Smooth muscle cell (in vitro differentiated cells): Measurements from ENCODE around the gene CNTRL. TPM values are rescaled to one million over a fixed set of nuclear protein-coding genes. Genes with fewer than 3 reads are reported as not detected.

Experiments
- DNase-seq: peaks from one replicate; lab custom pipeline; 2025; ENCODE audit not compliant: unreplicated experiment; lab: John Stamatoyannopoulos, UW
- H2AFZ ChIP-seq: fragments of 200-600 bp; sonication (generic); 2 replicates; pipeline ENCODE4 v1.6.0; 2016; ENCODE audit warnings: antibody characterized with exemption, low read depth, mild to moderate bottlenecking
- H3F3A ChIP-seq: fragments of 200-600 bp; sonication (generic); 2 replicates; pipeline ENCODE4 v1.6.0; 2017; ENCODE audit warnings: antibody characterized with exemption, low read depth
- H3K27ac ChIP-seq: fragments of 200-600 bp; sonication (generic); 2 replicates; pipeline ENCODE4 v1.5.1; 2016; ENCODE audit warnings: low read depth, mild to moderate bottlenecking
- H3K27me3 ChIP-seq: fragments of 200-600 bp; sonication (generic); 2 replicates; pipeline ENCODE4 v1.6.1; 2016; ENCODE audit warnings: low read depth, mild to moderate bottlenecking
- H3K36me3 ChIP-seq: fragments of 200-600 bp; sonication (generic); 2 replicates; pipeline ENCODE4 v1.5.1; 2016; ENCODE audit warnings: low read depth
- H3K4me1 ChIP-seq: fragments of 200-600 bp; sonication (generic); 2 replicates; pipeline ENCODE4 v1.5.1; 2016; ENCODE audit warnings: low read depth
- H3K4me2 ChIP-seq: fragments of 200-600 bp; sonication (generic); 2 replicates; pipeline ENCODE4 v1.6.0; 2016; ENCODE audit warnings: mild to moderate bottlenecking
- H3K4me3 ChIP-seq: fragments of 200-600 bp; sonication (generic); 2 replicates; pipeline ENCODE4 v1.5.1; 2016; ENCODE audit warnings: mild to moderate bottlenecking
- H3K79me2 ChIP-seq: fragments of 200-600 bp; sonication (generic); 2 replicates; pipeline ENCODE4 v1.6.0; 2016; ENCODE audit warnings: low read depth, mild to moderate bottlenecking
- H3K9ac ChIP-seq: fragments of 200-600 bp; sonication (generic); 2 replicates; pipeline ENCODE4 v1.6.0; 2016; ENCODE audit warnings: low read depth
- H3K9me3 ChIP-seq: fragments of 200-600 bp; sonication (generic); replicated peaks from 2 replicates; pipeline ENCODE4 v1.5.1; 2016; ENCODE audit warnings: low read depth
- H4K20me1 ChIP-seq: fragments of 200-600 bp; sonication (generic); 2 replicates; pipeline ENCODE4 v1.6.0; 2016; ENCODE audit warnings: low read depth
- CTCF ChIP-seq: fragments of 200-600 bp; sonication (generic); IDR thresholded peaks from 2 replicates; pipeline ENCODE4 v1.5.1; 2017; ENCODE audit warnings: borderline replicate concordance, mild to moderate bottlenecking, antibody characterized with exemption; ENCODE audit not compliant: insufficient read depth, poor library complexity, severe bottlenecking
- WGBS: methylation state at CpG from one replicate; pipeline ENCODE4 v1.1.7; 2016; ENCODE audit warnings: low lambda C conversion rate; 5-methylcytosine and 5-hydroxymethylcytosine counted together
- polyA plus RNA-seq: library from polyadenylated mRNA; unstranded; fragments of >200 nt; fragmentation: Nextera tagmentation; extraction: Ambion mirVana; gene quantifications from 2 replicates; pipeline ENCODE4 v1.2.1, GENCODE V29; 2016
- total RNA-seq: library from RNA; depleted of rRNA; stranded (reverse); fragments of >200 nt; gene quantifications from 2 replicates; pipeline ENCODE4 v1.2.3, GENCODE V29; 2014

The CNTRL gene
- total and polyA plus RNA-seq, 2 experiments from 2014 or later: 3.6 to 9.1 TPM

DNA sequence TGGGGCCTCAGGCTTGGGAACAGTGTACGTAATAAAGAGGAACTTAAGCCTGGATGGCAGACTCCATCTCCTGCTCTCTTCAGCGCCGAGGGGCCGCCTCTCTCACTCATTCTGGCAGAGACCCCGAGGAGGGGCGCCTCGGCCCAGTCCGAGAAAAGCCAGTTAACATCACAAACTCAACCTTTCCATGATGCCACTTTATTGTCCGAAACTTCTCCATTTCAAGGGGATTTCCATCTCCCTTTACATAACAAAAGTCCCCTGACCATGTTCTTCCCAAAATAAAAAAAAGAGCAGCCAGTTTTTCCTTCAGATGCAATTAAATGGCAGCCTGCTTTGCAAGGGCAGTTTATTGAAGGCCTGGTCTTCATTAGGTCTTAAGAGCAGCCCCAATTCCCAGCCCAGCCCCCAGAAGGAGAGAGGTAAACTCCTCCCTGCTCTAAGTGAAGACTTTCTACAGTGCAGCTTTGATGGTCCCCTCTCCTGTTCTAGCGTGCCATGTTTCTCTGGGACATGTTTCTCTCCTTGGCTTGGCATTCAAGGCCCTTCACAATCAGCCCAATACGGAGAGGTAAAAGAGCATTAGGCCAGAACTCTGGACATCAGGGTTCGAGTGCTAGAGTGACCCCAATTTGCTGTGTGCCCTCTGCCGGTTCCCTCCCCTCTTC lies 146.4 kb downstream of the CNTRL start:
- H3K4me2 ChIP-seq: peak overlapping the region; percentile 2
- H3K9ac ChIP-seq: no peak overlapping the region
- H2AFZ ChIP-seq: peak overlapping the region; percentile 83

DNA sequence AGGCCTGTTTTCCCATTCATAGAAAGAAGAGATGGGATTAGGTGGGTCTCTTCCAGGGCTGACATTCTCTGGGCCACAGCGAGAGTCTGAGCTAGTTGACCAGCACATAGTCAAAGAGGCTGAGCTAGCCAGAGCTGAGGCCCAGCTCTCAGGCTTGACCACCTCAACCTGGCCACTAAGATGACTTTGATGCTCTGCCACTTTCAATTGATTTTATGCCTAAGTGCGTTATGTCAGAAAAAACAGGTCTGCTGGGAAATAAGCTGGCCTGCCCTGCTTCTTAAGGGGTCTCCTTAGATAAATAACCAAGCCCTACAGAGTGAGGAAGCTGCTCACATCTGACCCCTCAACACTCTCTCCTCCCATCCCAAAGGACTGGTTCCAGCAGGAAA lies 146.9 kb downstream of the CNTRL start:
- no peak for DNase-seq
- Histone ChIP-seq H3K36me3 (no peaks in the 10 kb centered on the region), H4K20me1 (no peaks in the 10 kb centered on the region), H3K9me3 (no peaks in the 10 kb centered on the region), H3K79me2 (no peaks in the 10 kb centered on the region), H3F3A (no peaks in the 10 kb centered on the region), H3K4me2 (no peak overlapping the region), H3K27ac (no peak overlapping the region), H3K27me3 (no peaks in the 10 kb centered on the region), H3K9ac (no peak overlapping the region), H3K4me1 (peaks cover 16% of the 10 kb centered on the region), H3K4me3 (no peak overlapping the region), H2AFZ (no peak overlapping the region)
- WGBS: 95% methylated on average over 2 of the region's 2 CpGs
- no peak for TF ChIP-seq CTCF

More for the DNA sequence above, 146.4 kb downstream of the CNTRL start:
- DNase-seq: no peak
- no peak overlapping the region for H3K4me3 ChIP-seq
- TF ChIP-seq CTCF: no peak
- no peak overlapping the region for H3K27ac ChIP-seq
- no peaks in the 10 kb centered on the region for H3K36me3 ChIP-seq
- 56% methylated on average over 13 of the region's 13 CpGs for WGBS
- no peaks in the 10 kb centered on the region for H3K79me2 ChIP-seq
- peaks cover 16% of the 10 kb centered on the region for H3K4me1 ChIP-seq
- no peaks in the 10 kb centered on the region for H4K20me1 ChIP-seq
- no peaks in the 10 kb centered on the region for H3K27me3 ChIP-seq
- H3F3A ChIP-seq: no peaks in the 10 kb centered on the region
- no peaks in the 10 kb centered on the region for H3K9me3 ChIP-seq

DNA sequence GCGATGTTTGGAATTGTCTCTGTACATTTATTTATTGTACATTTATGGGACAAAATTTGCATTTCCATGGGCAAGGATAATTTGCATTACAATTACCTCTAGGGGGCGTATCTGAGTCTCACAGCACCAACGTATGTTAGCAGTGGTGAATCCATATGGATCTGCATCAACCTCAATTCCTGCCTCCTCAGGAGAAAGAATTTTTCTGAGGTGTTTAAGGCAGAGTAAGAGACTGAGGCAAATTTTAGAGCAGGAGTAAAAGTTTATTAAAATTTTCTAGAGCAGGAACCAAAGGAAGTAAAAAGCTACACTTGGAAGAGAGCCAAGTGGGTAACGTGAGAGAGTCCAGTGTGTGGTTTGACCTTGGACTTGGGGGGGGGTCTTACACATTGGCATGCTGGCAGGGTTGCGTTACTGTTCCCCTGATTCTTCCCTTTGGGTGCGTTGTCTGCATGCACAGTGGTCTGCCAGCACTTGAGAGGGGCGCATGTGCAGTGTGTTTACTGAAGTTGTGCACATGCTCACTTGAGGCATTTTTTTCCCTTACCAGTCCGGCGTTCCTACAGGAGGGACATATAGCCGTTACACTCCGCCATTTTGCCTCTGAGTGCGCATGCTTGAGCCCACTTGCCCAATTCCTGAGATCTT lies 147.9 kb downstream of the CNTRL start:
- DNase-seq: no peak
- H3K9ac ChIP-seq: no peak overlapping the region
- no peaks in the 10 kb centered on the region for H4K20me1 ChIP-seq
- H3K4me3 ChIP-seq: no peak overlapping the region
- no peaks in the 10 kb centered on the region for H3K9me3 ChIP-seq
- no peak overlapping the region for H3K4me2 ChIP-seq
- peaks cover 16% of the 10 kb centered on the region for H3K4me1 ChIP-seq
- H3K79me2 ChIP-seq: no peaks in the 10 kb centered on the region
- no peak overlapping the region for H3K27ac ChIP-seq
- H3F3A ChIP-seq: no peaks in the 10 kb centered on the region
- H2AFZ ChIP-seq: no peak overlapping the region
- no peaks in the 10 kb centered on the region for H3K36me3 ChIP-seq
- peak; percentile 75 for TF ChIP-seq CTCF
- no peaks in the 10 kb centered on the region for H3K27me3 ChIP-seq
- WGBS: 78% methylated on average over 12 of the region's 12 CpGs
